ENCODE results near the gene PTPRA. TPM values are rescaled to one million over a fixed set of nuclear protein-coding genes. Genes with fewer than 3 reads are reported as not detected.

Gene PTPRA
- total and polyA plus RNA-seq, 9 of the 15 experiments (the other 6 are each of a cell fraction or from before 2014, with no cell fraction given), result 3.4 to 80.5 (median 28.0) TPM

GRCh38 chr20:3045816-3046676 is 172.8 kb downstream of the PTPRA start, which contains the start of gene MRPS26 (continued):
- no peak for TF ChIP-seq ZNF699 (CRISPR knock-in tag; IDR thresholded peaks at IDR 0.05; ENCODE audit: insufficient replicate concordance)
- TF ChIP-seq SAP30 (IDR thresholded peaks at IDR 0.05; ENCODE audit: borderline replicate concordance, insufficient read depth, low read depth, low read length, poor library complexity, severe bottlenecking), result peak; percentile 71
- no peak for TF ChIP-seq RFX5 (IDR thresholded peaks at IDR 0.05; ENCODE audit: low read depth, low read length)
- peak; percentile 45; the same call in 1 of the 2 replicates for TF ChIP-seq USF1 (CRISPR knock-in tag; IDR thresholded peaks at IDR 0.05)
- peak; percentile 62 to 78; a peak in 2 of 4 replicates for TF ChIP-seq MAZ (CRISPR knock-in tag; conservative IDR thresholded peaks at IDR 0.05 in 1 of 2, IDR thresholded peaks at IDR 0.05 in 1 of 2)
- no peak for TF ChIP-seq ATF4 (CRISPR knock-in tag; IDR thresholded peaks at IDR 0.05)
- TF ChIP-seq ZNF518B (CRISPR knock-in tag; IDR thresholded peaks at IDR 0.05), result no peak
- no peak for TF ChIP-seq TFE3 (CRISPR knock-in tag; IDR thresholded peaks at IDR 0.05)
- TF ChIP-seq CBFA2T2 (conservative IDR thresholded peaks at IDR 0.05), result no peak
- peak in 1 of 2 experiments; percentile 73; a peak in 1 of 4 replicates for TF ChIP-seq UBTF (IDR thresholded peaks at IDR 0.05; ENCODE audit: borderline replicate concordance in 1 of 2, low read depth in 2 of 2, low read length in 2 of 2)
- TF ChIP-seq BRF1 (IDR thresholded peaks at IDR 0.05; ENCODE audit: borderline replicate concordance, extremely low read depth, insufficient read length), result no peak
- TF ChIP-seq CBFB (CRISPR knock-in tag; IDR thresholded peaks at IDR 0.05), result no peak
- TF ChIP-seq SP1 (CRISPR knock-in tag; IDR thresholded peaks at IDR 0.05), result peak; percentile 73
- no peak for TF ChIP-seq KDM1A (IDR thresholded peaks at IDR 0.05)
- TF ChIP-seq HCFC1 (IDR thresholded peaks at IDR 0.05; ENCODE audit: low read depth, low read length), result peak; percentile 89
- TF ChIP-seq PHB (CRISPR knock-in tag; IDR thresholded peaks at IDR 0.05), result no peak

All from K562 (cell line).